Measurements from ENCODE around the gene GANAB.
"Not testable (repeated sequence)": the region's sequence is repeated elsewhere in the genome, so short reads cannot be mapped to it uniquely, and the experiment has no call there.

The GANAB gene

DNA sequence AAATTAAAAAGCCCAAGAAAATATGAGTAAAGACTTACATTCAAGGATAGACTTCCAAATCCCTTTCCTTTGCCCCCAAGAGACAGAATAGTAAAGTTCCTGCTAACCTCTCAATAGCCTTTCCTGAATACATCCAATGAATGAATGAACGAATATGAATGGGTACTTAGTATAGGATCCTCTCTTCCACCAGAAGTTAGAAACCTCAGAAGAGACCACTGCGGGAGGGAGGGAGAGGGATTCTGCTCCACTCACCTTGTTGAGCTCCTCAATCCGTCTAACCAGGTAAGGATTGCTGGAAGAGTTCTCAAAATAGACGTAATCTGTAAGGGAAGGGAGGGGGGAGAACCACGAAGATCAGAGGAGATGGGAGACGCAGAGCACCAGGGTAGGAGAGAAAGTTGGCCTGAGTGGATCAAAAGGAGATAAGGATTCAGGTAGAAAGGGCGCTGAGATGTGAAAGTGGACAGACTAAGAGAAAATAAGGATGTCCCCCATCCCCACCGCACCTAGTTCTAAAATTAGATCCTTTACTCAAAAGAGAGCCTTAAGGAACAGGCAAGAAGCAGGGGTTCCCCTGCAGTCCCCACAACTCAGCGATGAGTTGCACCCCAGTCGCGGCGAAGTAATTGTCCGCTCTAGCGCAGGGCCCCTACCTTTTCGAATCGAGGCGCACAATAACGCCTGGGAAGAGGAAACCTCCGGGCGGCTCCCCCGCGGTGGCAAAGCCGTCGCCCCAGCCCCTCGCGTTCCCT is 45.9 kb downstream of the GANAB start:
- no peak for DNase-seq

DNA sequence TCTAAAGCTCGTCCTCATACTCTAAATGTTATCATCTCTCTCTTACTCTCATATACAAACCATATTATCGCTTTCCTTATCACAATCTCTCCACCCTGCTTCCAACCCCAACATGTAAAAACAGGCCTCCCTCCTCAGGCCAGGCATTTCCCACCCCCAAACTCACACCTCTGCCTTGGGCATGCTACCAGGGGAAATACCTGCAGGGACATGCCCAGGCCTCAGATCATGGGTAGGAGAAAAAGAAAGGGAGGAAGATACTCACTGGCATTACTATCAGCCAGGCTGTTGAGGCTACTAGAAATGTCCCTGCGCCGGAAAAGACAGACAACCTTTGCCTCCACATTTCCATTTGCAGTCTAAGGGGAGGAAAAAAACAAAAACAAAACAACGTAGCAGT is 46.5 kb downstream of the GANAB start:
- DNase-seq, result no peak

DNA sequence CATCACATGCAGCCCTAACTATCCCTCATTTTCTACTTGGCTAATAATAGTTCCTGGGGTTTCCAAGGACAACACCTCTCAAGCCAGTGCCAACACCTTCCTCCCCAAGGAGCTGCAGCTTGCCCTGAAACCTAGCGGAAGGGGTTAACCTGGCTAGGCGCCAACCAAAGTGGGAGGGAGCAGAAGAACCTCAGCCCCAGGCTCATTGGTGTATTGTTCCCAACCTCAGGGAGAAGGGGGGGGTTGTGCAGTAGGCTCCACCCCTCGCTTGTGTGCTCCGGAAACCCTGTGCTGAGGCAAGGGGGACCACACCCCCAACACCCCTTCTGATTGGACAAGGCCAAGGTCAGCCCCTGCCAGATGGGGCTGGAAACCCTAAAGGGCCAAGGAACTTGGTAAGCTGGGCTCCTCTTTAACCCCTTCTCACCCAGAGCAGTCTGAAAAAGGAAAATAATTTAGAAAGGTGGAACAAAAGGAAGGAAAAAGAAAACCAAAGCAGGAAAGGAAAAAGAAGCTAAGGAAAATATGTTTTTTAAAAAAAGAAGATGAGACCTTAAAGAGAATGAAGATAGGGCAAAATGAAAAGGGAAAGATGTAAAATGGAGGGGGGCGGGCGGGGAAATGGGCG is 47.2 kb downstream of the GANAB start:
- DNase-seq, result peak; percentile 95 to 97

DNA sequence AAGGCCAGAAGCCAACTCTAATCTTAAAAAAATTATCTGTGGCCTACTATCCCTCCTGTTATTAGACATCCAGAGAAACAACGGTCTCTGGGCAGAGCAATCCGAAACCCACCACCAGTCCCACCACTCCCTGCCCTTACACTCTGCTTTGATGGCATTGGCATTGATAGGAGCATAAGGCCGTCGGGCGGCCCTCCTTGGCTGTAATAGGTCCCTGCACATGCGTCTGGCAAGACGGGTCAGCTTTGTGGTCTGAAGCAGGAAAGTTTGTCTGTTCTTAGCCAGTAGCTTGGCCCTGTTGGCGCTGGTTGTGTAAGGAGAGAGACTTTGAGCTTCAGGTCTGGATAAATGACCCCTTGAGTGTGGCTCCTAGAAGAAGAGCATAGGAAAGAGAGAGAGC is 51.3 kb downstream of the GANAB start:
- no peak for DNase-seq

DNA sequence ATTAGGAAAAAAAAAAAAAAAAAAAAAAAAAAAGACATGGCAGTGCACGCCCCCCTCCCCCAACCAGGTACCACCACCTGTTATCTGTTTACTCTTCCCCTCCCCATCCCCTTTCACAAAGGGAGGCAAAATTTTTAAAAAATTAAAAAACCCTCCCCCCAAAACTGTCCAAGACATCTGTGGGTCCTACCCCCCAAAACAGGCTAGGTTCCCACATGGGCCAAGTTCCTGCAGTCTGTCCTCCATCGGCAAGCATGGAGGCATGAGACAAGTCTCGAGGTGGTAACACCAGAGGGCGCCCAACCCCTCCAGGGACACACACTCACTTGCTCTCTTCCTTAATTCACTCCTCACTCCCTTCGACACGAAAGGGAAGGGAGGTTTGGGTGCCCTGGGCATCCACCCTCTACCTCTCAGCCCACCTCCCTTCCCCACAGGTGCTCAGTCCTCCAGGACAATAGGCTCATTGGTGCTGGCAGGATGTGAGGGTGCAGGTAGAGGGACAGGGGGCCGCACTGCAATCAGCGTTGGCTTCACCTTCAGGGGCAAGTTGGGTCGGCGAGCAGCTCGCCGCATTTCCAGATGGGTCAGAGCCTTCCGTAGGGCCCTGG is 52.9 kb downstream of the GANAB start:
- DNase-seq, result peak; percentile 42 to 68

DNA sequence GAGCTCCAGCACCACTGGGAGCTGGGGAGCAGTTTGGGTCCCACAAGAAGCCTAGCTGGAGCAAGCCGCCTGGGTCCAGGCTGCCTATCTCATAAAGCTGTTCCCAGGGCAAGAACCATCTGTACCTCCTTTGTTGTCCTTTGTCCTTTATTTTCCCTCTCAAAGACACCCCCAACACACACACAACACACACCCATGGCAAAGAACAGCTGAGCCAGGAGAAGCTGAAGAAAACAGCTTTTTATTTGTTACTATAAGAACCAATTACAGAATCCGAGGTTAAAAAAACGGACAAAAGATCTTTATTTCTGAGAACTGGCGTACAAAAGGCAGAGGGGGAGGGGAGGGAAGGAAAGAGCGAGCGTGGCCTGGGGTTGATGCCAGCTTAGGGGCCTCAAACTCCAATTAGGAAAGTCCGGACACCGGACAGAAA is 53.4 kb downstream of the GANAB start:
- no peak for DNase-seq

DNA sequence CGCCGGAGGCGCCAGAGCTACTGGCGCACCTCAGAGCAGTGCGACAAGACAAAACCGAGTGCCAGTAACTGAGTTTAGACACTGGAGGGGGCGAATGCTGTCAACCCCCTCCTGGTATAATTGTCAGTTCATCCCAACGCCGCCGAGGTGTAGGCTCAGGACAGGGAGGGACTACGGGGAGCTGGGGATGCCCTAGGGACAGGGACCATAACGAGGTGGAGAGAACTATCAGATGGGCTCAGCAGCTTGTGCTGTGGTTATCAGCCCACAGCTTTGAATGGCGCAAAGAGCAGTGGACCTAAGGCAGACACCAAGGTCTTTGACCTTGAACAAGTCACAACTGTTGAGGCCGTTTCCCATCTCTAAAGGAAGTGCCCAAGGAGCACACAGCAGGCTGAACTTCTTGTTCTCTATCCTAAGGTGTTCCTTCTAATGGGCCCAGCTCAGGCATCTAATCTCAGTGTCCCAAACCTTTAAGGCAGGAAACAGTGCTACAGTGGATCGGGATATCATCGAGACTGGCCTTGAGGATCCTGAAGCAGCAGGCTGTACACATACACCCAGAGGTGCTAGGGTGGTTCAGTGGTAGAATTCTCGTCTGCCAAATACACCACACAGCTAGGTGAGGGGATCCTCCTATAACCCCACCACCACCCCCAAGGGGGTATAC is 54.1 kb downstream of the GANAB start:
- no peak for DNase-seq

DNA sequence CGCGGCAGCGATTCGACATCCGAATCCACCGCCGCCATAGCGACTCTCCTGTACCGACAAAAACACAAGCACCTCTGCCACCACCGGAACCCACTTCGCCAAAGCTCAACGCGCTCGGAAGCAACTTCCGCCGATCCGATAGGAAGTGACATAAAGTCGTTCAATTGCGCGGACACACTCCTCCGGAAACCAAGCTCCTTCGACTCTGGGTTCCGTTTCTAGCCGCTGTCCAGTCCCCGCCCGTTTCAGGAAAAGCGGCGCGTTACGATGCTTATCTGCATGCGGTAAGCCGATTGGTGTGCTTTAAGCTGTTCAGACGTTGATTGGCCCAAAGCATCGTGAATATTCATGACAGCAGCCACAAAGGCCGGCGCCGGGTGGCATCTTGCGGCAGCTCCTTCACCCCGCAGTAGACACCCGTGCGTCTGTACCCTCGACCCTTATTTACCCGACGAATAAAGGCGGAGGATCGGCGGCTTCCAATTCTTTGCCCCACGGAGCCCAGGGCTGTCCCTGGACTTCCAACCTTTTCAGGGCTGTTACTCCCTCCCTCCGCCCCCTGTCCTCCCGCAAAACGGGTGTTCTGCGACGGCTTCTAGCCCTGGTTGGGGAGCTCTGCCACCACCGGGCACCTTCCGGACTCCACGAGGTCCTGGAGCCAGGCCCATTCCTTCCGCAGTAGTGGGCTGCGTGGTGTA is 54.8 kb downstream of the GANAB start, which contains the start of gene TUT1:
Gene TUT1 (minus strand): TSS at position 76 of the 698 bp plus-strand sequence. CDS start 38 bp downstream, at position 38.
- peak; percentile 98 for DNase-seq

DNA sequence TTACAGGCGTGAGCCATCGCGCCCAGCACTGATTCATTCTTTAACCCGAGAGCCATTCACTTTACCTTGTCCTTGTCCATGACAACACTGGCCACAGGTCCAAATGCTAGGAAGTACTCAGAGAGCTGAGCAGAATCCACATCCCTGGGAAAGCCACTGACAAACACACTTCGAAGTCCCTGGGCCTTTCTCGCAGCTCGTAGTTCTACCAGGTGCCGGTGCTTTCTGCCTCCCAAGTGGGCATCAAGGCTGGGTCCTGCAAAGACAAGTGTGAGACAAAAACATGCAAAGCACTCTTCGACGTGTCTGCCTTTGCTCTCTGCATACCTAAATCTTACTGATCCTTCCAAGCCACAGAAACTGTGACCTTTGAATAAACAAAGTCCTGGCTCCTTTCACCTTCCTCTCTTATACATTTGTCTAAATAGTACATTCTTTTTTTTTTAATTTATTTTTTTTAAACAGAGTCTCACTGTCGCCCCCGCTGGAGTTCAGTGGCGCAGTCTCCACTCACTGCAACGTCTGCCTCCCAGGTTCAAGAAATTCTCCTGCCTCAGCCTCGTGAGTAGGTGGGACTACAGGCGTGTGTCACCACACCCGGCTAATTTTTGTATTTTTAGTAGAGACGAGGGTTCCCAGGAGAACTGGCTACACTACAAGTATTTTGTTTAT is 57.3 kb downstream of the GANAB start:
- DNase-seq, result no peak

DNA sequence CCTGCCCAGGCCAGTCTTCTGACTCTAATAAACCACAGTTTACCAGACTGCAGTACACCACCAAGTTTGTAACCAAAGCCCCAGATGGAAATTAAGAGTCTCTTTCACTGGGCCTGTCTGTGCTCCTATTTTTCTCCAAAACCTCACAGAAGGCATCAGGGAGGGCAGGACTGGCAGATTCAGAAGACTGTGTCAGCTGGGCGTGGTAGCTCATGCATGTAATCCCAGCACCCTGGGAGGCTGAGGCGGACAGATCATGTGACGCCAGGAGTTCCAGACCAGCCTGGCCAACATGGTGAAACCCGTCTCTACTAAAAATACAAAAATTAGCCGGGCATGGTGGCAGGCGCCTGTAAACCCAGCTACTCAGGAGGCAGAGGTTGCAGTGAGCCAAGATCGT is 61.1 kb downstream of the GANAB start:
- not testable (repeated sequence) for DNase-seq

DNA sequence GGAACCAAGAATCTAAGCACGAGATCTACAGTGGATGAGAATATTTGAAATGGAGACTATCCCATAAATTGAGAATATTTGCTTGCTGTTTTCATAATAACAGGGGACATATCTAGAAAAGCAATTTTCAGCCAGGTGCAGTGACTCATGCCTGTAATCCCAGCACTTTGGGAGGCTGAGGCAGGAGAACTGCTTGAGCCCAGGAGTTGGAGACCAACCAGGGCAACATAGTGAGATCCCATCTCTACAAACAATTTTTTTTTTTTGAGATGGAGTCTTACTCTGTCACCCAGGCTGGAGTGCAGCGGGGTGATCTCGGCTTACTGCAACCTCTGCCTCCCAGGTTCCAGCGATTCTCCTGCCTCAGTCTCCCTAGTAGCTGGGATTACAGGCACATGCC is 64.7 kb downstream of the GANAB start:
- not testable (repeated sequence) for DNase-seq

DNA sequence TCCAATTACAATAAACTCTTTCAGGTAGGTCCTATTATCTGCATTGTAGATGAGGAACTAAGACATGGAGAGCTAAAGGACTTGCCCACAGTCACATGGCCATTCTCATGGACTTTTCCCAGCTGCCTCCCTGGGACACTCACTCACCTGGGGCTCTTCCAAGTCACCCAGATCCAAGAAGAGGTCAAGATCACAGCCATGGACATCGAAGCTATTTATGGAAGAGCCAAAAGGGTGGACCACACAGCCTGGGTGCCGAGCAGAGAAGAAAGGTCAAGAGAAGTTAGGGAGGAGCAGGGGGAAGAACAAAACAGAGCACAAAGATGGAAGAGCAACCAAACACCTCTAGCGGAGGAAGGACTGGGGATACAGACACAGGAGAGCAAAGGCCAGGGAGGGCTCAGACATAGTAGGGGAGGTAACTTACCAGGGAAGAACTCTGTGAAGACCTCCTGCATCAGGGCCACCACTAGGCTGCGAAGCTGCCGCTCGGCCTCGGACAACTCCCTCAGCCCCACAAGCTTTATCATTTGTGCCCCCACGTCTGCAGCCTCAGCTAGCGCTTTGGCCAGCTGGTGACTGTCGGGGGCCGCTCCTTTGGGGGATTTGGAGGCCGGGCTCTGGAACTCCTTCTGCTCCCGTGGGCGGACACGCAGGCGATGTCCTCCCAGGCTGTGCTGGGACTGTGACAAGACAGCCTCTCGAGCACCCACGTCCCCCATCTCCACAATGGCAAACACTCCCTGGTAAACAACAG is 65.3 kb downstream of the GANAB start:
- DNase-seq, result no peak

DNA sequence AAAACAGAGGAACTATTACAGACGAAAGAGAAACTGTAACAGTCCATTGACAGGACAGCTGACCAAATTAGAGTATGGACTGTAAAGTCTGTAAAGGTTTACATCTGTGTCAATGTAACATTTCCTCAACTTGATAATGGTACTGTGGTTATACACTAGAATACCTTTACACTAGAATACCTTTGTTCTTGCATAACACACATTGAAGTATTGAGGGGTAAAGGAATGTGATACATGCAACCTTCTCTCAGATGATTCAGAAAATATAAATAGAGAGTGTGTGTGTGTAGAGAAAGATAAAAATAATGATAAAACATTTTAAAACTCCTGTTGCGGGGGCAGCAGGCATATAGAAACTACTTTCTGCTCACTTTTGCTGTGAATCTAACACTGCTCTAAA is 67.2 kb downstream of the GANAB start:
- no peak for DNase-seq

DNA sequence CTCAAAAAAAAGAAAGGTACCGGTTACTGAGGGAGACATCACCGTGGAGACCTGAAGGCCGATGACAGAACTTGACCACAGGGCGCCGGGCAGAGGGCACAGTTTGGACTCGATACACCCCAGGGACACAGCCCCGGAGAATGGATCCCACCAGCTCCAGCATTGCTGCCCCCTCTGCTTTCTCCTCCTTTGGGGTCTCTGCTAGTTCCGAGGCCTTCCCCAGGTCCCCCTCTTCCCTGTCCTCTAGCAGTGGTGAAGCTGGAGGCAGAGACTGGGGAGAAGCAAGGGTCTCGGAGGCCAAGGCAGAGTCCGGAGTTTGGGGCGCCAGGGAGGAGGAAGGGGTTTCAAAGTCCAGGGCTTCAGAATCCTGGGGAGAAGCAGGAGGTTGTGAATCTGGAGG is 67.9 kb downstream of the GANAB start:
- no peak for DNase-seq

DNA sequence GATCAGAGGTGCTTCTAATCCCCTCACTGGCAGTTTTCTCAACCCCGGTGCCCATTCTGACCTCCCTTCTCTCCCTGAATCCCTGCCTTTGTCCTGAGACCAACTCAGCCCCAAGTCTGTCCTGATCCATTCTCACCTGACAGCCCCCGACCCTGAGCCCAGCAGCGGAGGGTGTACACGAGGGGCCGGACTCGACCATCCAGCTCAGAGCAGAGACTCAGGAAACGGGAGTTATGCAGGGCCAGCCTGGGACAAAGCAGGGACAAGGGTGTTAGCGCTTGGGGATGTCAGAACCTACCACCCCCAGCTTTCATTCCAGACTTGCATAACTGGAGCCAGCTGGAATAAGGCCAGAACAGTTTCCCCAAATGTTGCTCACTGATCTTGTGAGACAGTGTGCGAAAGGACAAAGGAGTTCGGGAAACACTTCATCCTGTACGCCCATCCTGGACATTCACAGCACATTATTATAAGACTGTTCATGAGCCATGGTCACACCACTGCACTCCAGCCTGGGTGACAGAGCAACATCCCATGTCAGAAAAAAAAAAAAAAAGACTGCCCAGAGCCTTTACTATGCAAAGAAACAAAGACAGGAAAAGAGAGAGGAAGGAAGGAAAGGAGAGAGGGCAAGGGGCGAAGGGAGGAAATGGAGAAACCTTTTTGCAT is 69.2 kb downstream of the GANAB start:
- DNase-seq, result no peak

DNA sequence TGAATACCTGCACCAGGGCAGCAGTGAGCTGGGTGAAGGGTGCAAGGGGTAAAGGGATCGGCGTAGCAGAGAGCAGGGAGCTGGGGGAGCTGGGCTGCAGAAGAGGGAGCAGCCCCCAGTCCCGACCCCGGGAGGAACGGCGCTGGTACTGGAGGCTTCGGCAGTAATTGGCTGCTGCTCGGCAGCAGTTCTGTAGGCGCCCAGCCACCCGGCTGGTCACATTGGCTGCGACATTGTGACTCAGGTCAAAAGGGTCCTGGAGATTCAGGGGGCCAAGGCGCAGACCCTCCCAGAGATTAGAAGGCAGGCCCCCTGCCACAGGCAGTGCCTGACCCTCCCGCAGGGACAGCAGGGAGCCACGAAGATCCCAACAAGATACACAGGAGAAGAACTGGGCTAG is 70.6 kb downstream of the GANAB start:
- DNase-seq, result no peak

DNA sequence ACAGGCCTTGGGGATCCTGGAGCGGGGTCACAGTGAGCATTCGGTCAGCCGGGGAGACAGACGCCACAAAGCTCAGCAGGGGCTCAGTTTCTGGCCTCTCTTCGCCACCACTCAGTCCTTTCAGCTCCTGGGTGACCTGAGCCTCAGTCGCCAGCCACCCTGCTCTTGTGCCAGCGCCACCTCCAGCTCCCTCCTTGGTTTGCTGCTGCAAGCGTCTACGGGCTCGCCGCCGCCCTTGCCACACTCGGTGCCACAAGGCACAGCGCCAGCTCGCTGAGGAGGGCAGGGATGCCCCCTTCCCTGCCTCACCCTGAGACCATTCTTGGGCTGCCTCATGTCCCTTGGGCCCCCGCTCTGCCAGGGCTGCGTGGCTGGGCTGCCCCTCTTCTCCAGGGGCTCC is 71.3 kb downstream of the GANAB start:
- peak; percentile 8 to 33 for DNase-seq
